HepG2 (cell line): Measurements from ENCODE around the gene TAS2R19. TPM values are rescaled to one million over a fixed set of nuclear protein-coding genes. Genes with fewer than 3 reads are reported as not detected.

ENCODE experiments used
- HNF4A ChIP-seq: sonication (generic); formaldehyde crosslinking; IDR thresholded peaks from 2 replicates; pipeline ENCODE4 v1.4.0; 2020; ENCODE audit warnings: missing genetic modification reagents
- NR0B2 ChIP-seq: sonication (generic); formaldehyde crosslinking; IDR thresholded peaks from 2 replicates; pipeline ENCODE4 v1.4.0; 2020; ENCODE audit warnings: mild to moderate bottlenecking, missing genetic modification reagents
- PHF20 ChIP-seq: sonication (generic); formaldehyde crosslinking; IDR thresholded peaks from 2 replicates; pipeline ENCODE4 v1.5.0; 2020; ENCODE audit warnings: mild to moderate bottlenecking, missing genetic modification reagents
- SOX5 ChIP-seq: IDR thresholded peaks from 2 replicates; pipeline ENCODE4 v1.6.1; 2016; ENCODE audit warnings: borderline replicate concordance
- ZBTB7B ChIP-seq: sonication (generic); formaldehyde crosslinking; IDR thresholded peaks from 2 replicates; pipeline ENCODE4 v1.4.0; 2020; ENCODE audit warnings: missing genetic modification reagents
- ZNF318 ChIP-seq: sonication (generic); formaldehyde crosslinking; IDR thresholded peaks from 2 replicates; pipeline ENCODE4 v1.4.0; 2020; ENCODE audit warnings: mild to moderate bottlenecking, missing genetic modification reagents
- ZNF713 ChIP-seq: sonication (generic); formaldehyde crosslinking; IDR thresholded peaks from 2 replicates; pipeline ENCODE4 v1.4.0; 2020; ENCODE audit warnings: mild to moderate bottlenecking, missing genetic modification reagents
- polyA plus RNA-seq, 8 experiments: library from polyadenylated mRNA; depleted of rRNA in 3 of 8; stranded (reverse) in 7 of 8; unstranded in 1 of 8; fragments of >200 nt; fragmentation: Illumina TruSeq in 4 of 8; extraction: Trizol in 4 of 8; gene quantifications; 2 replicates each; pipeline versions ENCODE4 v1.2.1 to v1.2.3, GENCODE V29; 2011 to 2016; ENCODE audit warnings: low read depth in 4 of 8, missing spikeins in 1 of 8, mixed read lengths in 1 of 8; ENCODE audit not compliant: insufficient read depth in 1 of 8
- total RNA-seq, 5 experiments: library from RNA; depleted of rRNA; stranded (reverse); fragments of >200 nt; fragmentation: Illumina TruSeq; extraction: Trizol; gene quantifications; 2 replicates each; pipeline ENCODE4 v1.2.3, GENCODE V29; 2016; ENCODE audit warnings: low read depth in 1 of 5
- TF ChIP-seq, protein P1 (sequence below): sonication (generic); formaldehyde crosslinking; IDR thresholded peaks from 2 replicates; pipeline ENCODE4 v1.4.0; 2020; ENCODE audit warnings: missing genetic modification reagents
- TF ChIP-seq, protein P2 (sequence below): sonication (generic); formaldehyde crosslinking; IDR thresholded peaks from 2 replicates; pipeline ENCODE4 v1.9.0; 2021; ENCODE audit warnings: missing genetic modification reagents, mild to moderate bottlenecking, borderline replicate concordance

Gene TAS2R19
- total and polyA plus RNA-seq, 2 of the 13 experiments (the other 11 are each of a cell fraction or from before 2014, with no cell fraction given) = 0.62 to 5.3 TPM

- TF ChIP-seq, protein P1, sequence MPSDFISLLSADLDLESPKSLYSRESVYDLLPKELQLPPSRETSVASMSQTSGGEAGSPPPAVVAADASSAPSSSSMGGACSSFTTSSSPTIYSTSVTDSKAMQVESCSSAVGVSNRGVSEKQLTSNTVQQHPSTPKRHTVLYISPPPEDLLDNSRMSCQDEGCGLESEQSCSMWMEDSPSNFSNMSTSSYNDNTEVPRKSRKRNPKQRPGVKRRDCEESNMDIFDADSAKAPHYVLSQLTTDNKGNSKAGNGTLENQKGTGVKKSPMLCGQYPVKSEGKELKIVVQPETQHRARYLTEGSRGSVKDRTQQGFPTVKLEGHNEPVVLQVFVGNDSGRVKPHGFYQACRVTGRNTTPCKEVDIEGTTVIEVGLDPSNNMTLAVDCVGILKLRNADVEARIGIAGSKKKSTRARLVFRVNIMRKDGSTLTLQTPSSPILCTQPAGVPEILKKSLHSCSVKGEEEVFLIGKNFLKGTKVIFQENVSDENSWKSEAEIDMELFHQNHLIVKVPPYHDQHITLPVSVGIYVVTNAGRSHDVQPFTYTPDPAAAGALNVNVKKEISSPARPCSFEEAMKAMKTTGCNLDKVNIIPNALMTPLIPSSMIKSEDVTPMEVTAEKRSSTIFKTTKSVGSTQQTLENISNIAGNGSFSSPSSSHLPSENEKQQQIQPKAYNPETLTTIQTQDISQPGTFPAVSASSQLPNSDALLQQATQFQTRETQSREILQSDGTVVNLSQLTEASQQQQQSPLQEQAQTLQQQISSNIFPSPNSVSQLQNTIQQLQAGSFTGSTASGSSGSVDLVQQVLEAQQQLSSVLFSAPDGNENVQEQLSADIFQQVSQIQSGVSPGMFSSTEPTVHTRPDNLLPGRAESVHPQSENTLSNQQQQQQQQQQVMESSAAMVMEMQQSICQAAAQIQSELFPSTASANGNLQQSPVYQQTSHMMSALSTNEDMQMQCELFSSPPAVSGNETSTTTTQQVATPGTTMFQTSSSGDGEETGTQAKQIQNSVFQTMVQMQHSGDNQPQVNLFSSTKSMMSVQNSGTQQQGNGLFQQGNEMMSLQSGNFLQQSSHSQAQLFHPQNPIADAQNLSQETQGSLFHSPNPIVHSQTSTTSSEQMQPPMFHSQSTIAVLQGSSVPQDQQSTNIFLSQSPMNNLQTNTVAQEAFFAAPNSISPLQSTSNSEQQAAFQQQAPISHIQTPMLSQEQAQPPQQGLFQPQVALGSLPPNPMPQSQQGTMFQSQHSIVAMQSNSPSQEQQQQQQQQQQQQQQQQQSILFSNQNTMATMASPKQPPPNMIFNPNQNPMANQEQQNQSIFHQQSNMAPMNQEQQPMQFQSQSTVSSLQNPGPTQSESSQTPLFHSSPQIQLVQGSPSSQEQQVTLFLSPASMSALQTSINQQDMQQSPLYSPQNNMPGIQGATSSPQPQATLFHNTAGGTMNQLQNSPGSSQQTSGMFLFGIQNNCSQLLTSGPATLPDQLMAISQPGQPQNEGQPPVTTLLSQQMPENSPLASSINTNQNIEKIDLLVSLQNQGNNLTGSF (CRISPR knock-in tag) = no peak
- TF ChIP-seq HNF4A (no peak), ZBTB7B (no peak), ZNF713 (CRISPR knock-in tag) (no peak), ZNF318 (no peak), NR0B2 (CRISPR knock-in tag) (no peak), PHF20 (no peak), SOX5 (CRISPR knock-in tag) (no peak)
- TF ChIP-seq, protein P2, sequence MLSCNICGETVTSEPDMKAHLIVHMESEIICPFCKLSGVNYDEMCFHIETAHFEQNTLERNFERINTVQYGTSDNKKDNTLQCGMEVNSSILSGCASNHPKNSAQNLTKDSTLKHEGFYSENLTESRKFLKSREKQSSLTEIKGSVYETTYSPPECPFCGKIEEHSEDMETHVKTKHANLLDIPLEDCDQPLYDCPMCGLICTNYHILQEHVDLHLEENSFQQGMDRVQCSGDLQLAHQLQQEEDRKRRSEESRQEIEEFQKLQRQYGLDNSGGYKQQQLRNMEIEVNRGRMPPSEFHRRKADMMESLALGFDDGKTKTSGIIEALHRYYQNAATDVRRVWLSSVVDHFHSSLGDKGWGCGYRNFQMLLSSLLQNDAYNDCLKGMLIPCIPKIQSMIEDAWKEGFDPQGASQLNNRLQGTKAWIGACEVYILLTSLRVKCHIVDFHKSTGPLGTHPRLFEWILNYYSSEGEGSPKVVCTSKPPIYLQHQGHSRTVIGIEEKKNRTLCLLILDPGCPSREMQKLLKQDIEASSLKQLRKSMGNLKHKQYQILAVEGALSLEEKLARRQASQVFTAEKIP (CRISPR knock-in tag) = no peak
Observed at GRCh38 chr12:11016937-11017336, 5.5 kb downstream of the TAS2R19 start (continued).
